Measurements from ENCODE around the gene NSMF.

NSMF gene

DNA sequence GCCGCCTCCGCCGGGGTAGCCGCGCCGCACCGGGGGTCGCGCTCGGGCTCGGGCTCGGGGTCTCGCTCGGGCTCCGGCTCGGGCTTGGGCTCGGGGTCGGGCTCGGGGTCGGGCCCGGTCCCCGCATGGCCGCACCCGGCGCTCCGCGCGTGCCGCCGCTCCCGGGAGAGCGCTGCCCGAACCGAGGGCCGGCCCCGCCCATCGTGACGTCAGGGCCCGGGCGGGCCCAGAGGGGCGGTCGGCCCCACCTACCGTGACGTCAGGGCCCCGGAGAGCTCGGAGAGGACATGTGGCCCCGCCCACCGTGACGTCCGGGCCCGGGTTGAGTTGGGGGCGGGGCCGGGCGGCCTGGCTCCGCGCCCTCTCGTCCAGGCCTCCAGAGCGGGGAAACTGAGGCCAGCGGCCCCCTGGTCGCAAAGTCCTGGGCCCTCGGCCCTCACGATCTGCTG lies at the start of gene NSMF:
Gene NSMF (minus strand): TSS at position 183 of the 449 bp plus-strand sequence. CDS start 232 bp downstream, outside the sequence.
- in situ Hi-C loops (cut with MboI; ENCODE audit: low sequenced_read_pairs) = no loop called here
- peaks cover 35% of the 10 kb centered on the region for H3K36me3 ChIP-seq (replicated peaks)
- peaks cover 10% of the 10 kb centered on the region for H3K4me1 ChIP-seq
- DNase-seq (ENCODE audit: low spot score in 2 of 2) = peak; percentile 81 to 95
- no peaks in the 10 kb centered on the region for H3K27me3 ChIP-seq (ENCODE audit: low read depth)
- H3K9me3 ChIP-seq = peaks cover 2% of the 10 kb centered on the region; the same call in 1 of the 2 replicates
- peak within 1 kb of the TSS; percentile 62 for H3K4me3 ChIP-seq

- H3K36me3 ChIP-seq (replicated peaks) = no peaks in the 10 kb centered on the region
- in situ Hi-C loops (cut with MboI; ENCODE audit: low sequenced_read_pairs) = no loop called here
- H3K9me3 ChIP-seq = 0 out of 2 replicates have a peak, but pooled peaks cover 2% of the 10 kb centered on the region
- no peaks in the 10 kb centered on the region for H3K4me1 ChIP-seq
- H3K27me3 ChIP-seq (ENCODE audit: low read depth) = no peaks in the 10 kb centered on the region
- no peak for DNase-seq (ENCODE audit: low spot score in 2 of 2)
- no peak overlapping the region for H3K4me3 ChIP-seq
Measured at GRCh38 chr9:137506702-137507171, 47.6 kb upstream of the NSMF start.

- Histone ChIP-seq H3K4me1 (no peaks in the 10 kb centered on the region), H3K36me3 (replicated peaks) (no peaks in the 10 kb centered on the region), H3K9me3 (0 out of 2 replicates have a peak, but pooled peaks cover 2% of the 10 kb centered on the region), H3K27me3 (ENCODE audit: low read depth) (no peaks in the 10 kb centered on the region), H3K4me3 (no peak overlapping the region)
- DNase-seq (ENCODE audit: low spot score in 2 of 2) = no peak
- in situ Hi-C loops (cut with MboI; ENCODE audit: low sequenced_read_pairs) = no loop called here
Measured at GRCh38 chr9:137506274-137506673, 47.1 kb upstream of the NSMF start.

DNA sequence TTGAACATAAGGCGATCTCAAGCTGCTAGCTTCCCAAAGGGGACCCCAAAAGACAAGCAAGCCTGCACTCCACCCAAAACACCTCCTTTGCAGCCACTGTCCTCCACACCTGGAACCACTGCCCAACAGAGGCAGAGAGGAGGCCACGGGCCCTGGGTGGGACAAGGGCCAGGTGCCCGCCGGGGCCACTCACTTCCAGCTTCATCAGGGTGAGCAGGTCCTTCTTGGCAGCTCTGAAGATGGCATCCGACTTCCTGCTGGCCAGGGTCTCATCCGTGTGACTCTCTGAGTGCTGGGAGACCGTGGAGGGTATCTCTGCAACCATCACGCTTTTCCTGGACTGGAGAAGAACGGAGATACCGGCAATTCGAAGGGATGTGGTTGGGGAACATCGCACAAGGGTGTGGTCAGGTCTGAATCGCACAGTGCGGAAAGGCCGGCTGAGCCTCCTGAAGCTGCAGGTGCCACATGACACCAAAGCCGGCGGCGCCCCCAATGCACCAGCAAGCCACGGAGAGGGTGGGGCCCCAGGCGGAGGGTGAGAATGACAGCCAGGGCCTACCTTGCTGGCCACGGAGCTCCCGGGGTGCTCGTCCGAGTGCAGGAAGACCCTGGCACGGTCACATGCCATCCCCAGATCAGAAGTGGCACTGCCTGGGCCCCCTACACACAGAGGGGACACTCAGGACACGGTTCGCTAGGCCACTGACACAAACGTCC lies 46.4 kb upstream of the NSMF start:
- in situ Hi-C loops (cut with MboI; ENCODE audit: low sequenced_read_pairs) = no loop called here
- no peaks in the 10 kb centered on the region for H3K27me3 ChIP-seq (ENCODE audit: low read depth)
- 0 out of 2 replicates have a peak, but pooled peaks cover 2% of the 10 kb centered on the region for H3K9me3 ChIP-seq
- no peak overlapping the region for H3K4me3 ChIP-seq
- no peaks in the 10 kb centered on the region for H3K4me1 ChIP-seq
- DNase-seq (ENCODE audit: low spot score in 2 of 2) = no peak
- H3K36me3 ChIP-seq (replicated peaks) = no peaks in the 10 kb centered on the region

GRCh38 chr9:137504432-137504777 lies 45.3 kb upstream of the NSMF start:
- Histone ChIP-seq H3K36me3 (replicated peaks) (no peaks in the 10 kb centered on the region), H3K4me1 (no peaks in the 10 kb centered on the region), H3K9me3 (no peaks in the 10 kb centered on the region), H3K27me3 (ENCODE audit: low read depth) (no peaks in the 10 kb centered on the region), H3K4me3 (no peak overlapping the region)
- in situ Hi-C loops (cut with MboI; ENCODE audit: low sequenced_read_pairs) = no loop called here
- DNase-seq (ENCODE audit: low spot score in 2 of 2) = no peak

- in situ Hi-C loops (cut with MboI; ENCODE audit: low sequenced_read_pairs) = no loop called here
- no peaks in the 10 kb centered on the region for H3K27me3 ChIP-seq (ENCODE audit: low read depth)
- no peaks in the 10 kb centered on the region for H3K9me3 ChIP-seq
- no peaks in the 10 kb centered on the region for H3K36me3 ChIP-seq (replicated peaks)
- peak; percentile 11 to 67 for DNase-seq (ENCODE audit: low spot score in 2 of 2)
- H3K4me1 ChIP-seq = no peaks in the 10 kb centered on the region
- H3K4me3 ChIP-seq = no peak overlapping the region
Measured at GRCh38 chr9:137502008-137502911, 43.1 kb upstream of the NSMF start.

DNA sequence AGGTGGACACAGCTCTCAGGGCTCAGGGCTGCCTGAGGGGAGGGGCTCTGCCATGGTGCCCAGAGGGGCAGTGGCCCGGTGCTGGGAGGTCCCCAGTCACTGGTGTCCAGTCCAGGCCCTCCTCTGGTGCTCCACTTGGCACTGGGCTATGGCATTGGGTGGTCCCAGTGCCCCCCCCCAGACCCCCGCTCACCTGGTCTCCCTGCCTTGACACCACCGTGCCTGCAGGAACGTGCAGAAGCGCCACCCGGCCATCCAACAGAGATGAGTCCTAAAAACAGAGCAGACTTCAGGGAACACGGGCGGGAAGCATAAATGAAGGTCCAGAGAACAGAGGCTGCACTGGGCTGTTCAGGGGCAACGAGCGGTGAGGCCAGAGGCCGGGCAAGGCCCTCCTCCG lies 42.3 kb upstream of the NSMF start:
- DNase-seq (ENCODE audit: low spot score in 2 of 2) = no peak
- Histone ChIP-seq H3K9me3 (no peaks in the 10 kb centered on the region), H3K36me3 (replicated peaks) (no peaks in the 10 kb centered on the region), H3K27me3 (ENCODE audit: low read depth) (no peaks in the 10 kb centered on the region), H3K4me3 (no peak overlapping the region), H3K4me1 (no peaks in the 10 kb centered on the region)
- in situ Hi-C loops (cut with MboI; ENCODE audit: low sequenced_read_pairs) = no loop called here

DNA sequence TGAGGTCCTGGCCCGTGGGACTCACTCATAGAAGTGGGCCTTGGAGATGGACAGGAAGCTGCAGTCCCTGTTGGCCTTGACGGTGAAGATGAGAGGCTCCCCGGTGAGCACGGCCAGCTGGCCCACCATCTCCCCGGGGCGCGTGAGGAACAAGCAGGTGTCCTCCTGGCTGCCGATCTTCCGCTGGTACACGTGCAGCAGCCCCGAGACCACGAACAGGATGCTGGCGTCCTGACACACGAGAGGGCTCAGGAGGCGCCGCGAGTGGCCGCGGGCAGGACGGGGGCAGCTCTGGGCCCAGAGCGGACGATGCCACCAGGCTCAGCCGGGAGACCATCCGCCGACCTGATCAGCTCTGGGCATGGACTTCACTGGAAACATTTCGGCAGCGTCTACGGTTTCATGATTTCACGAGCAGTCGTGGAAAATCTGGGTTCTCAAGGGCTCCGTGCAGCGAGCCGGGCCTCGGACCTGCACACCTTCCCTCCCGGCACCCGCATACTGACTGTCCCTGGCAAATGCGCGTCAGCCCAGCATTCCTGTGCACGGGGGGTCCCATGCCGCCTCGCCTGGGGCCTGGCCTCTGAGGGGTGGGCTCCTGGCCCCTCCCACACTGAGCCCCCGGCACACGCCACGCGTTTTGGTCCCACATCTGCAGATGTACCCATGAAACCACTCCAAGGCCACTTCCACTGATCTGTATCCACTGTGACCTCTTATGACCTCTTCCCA lies 41.7 kb upstream of the NSMF start:
- DNase-seq (ENCODE audit: low spot score in 2 of 2) = no peak
- Histone ChIP-seq H3K9me3 (no peaks in the 10 kb centered on the region), H3K36me3 (replicated peaks) (no peaks in the 10 kb centered on the region), H3K4me3 (no peak overlapping the region), H3K27me3 (ENCODE audit: low read depth) (no peaks in the 10 kb centered on the region), H3K4me1 (no peaks in the 10 kb centered on the region)
- in situ Hi-C loops (cut with MboI; ENCODE audit: low sequenced_read_pairs) = no loop called here

- Histone ChIP-seq H3K4me1 (no peaks in the 10 kb centered on the region), H3K27me3 (ENCODE audit: low read depth) (no peaks in the 10 kb centered on the region), H3K4me3 (no peak overlapping the region), H3K36me3 (replicated peaks) (no peaks in the 10 kb centered on the region), H3K9me3 (no peaks in the 10 kb centered on the region)
- in situ Hi-C loops (cut with MboI; ENCODE audit: low sequenced_read_pairs) = no loop called here
- DNase-seq (ENCODE audit: low spot score in 2 of 2) = no peak
Measured at GRCh38 chr9:137499858-137500661, 40.9 kb upstream of the NSMF start.

DNA sequence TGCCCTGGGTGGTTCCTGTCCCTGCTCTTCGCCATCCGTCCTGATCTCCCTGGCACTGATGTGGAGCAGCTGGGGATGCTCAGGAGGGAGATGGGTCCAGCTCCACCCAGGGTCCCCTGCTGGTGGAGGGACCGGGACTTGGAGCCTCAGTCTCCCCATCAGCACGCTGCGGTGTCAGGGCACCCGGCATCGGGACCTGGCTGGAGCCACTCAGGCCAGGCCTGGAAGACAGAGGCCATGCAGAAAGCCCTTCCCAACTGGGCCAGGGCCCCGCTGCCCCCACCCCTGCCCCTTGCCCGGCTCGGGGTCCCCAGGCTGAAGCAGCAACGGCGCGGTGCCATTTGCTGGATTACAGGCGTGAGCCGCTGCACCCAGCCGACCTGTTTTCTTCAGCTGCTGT lies 40.3 kb upstream of the NSMF start:
- Histone ChIP-seq H3K9me3 (no peaks in the 10 kb centered on the region), H3K4me1 (no peaks in the 10 kb centered on the region), H3K4me3 (no peak overlapping the region), H3K36me3 (replicated peaks) (no peaks in the 10 kb centered on the region), H3K27me3 (ENCODE audit: low read depth) (no peaks in the 10 kb centered on the region)
- DNase-seq (ENCODE audit: low spot score in 2 of 2) = no peak
- in situ Hi-C loops (cut with MboI; ENCODE audit: low sequenced_read_pairs) = no loop called here

DNA sequence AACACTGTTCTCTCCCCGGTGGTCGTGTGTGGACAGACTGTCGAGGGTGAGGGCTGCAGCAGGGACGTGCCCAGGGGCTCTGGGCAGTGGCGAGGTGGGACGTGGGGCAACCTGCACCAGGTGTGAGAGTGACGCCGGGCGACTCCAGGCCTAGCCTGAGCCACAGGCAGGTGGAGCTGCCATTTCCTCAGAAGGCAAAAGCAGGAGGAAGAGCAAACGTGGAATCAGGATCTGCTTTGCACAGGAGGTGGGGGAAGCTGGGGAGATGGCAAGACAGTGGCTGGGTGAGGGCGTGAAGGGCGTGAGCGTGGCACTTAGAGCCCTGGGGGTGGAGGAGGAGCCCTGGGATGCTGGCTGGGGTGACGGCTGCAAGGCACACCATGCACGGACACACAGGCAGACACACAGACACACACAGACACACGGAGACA lies 39.6 kb upstream of the NSMF start:
- no peaks in the 10 kb centered on the region for H3K9me3 ChIP-seq
- H3K27me3 ChIP-seq (ENCODE audit: low read depth) = no peaks in the 10 kb centered on the region
- no peak overlapping the region for H3K4me3 ChIP-seq
- no peak for DNase-seq (ENCODE audit: low spot score in 2 of 2)
- no peaks in the 10 kb centered on the region for H3K4me1 ChIP-seq
- no peaks in the 10 kb centered on the region for H3K36me3 ChIP-seq (replicated peaks)
- in situ Hi-C loops (cut with MboI; ENCODE audit: low sequenced_read_pairs) = no loop called here

GRCh38 chr9:137497921-137498719 lies 39.0 kb upstream of the NSMF start:
- Histone ChIP-seq H3K9me3 (no peaks in the 10 kb centered on the region), H3K27me3 (ENCODE audit: low read depth) (no peaks in the 10 kb centered on the region), H3K36me3 (replicated peaks) (no peaks in the 10 kb centered on the region), H3K4me3 (no peak overlapping the region), H3K4me1 (no peaks in the 10 kb centered on the region)
- no peak for DNase-seq (ENCODE audit: low spot score in 2 of 2)
- in situ Hi-C loops (cut with MboI; ENCODE audit: low sequenced_read_pairs) = no loop called here
